ENCODE results near the gene BBS1.
"Not testable (repeated sequence)": the region's sequence is repeated elsewhere in the genome, so short reads cannot be mapped to it uniquely, and the experiment has no call there.

BBS1 gene

DNA sequence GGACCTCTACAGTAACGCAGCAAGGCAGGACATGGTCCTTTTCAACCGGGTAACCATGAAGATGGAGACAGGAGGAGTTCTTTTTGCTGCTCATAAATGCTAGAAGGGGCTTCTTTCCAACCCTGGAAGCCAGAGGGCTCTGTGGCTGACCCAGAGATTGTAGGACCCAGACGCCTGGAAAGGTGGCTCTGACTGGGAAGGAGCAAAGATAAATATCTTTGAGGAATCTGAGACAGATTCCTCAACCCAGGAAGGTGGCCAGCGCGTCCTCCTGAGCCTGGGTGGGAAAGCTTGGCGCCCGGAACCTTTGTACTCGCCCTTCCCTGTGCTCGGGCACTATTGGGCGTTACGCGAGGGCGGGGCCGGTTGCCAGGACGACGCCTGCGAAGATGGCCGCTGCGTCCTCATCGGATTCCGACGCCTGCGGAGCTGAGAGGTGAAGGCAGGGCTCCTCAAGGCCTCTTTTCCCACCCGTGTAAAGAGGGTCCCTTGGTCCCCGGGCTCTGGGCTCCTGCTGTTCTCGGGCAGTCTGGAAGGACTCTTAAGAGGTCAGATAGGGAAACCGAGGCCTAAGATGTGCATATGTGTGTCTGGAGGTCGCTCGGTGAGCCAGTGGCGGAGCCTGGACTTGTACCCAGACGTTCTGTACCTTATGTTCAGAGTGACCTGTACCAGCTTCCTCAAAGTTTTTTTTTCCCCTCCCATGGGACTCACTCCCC, at the start of gene BBS1:
Gene BBS1 (plus strand): TSS at position 365 of the 719 bp plus-strand sequence. CDS start 25 bp downstream, at position 390.
- peak; percentile 88 for DNase-seq (ENCODE audit: low spot score)

GRCh38 chr11:66462010-66462409, 48.4 kb upstream of the BBS1 start:
- DNase-seq (ENCODE audit: low spot score), result no peak

DNA sequence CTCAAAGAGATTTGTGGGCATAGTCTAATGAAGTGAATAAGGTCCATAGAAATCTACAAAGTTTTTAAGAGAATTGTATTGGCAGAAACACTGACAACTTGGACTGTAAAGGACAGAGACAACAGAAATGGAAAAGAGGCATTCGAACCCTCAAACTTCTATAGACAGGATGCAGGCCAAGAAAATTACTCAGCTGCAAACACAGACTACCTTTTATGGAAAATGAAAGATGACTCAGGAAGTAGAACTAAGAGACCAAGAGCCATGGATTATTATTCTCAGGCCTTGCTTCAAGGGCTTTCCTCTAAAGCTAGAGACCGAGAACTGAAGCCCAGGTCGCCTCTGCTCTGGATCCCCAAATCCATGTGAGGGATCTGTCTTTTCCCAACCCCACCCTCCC, 47.5 kb upstream of the BBS1 start:
- DNase-seq (ENCODE audit: low spot score), result no peak

GRCh38 chr11:66464116-66464515, 46.3 kb upstream of the BBS1 start:
- not testable (repeated sequence) for DNase-seq (ENCODE audit: low spot score)

GRCh38 chr11:66464916-66465315, 45.5 kb upstream of the BBS1 start:
- DNase-seq (ENCODE audit: low spot score), result no peak

GRCh38 chr11:66465373-66466224, 44.8 kb upstream of the BBS1 start:
- DNase-seq (ENCODE audit: low spot score), result no peak

DNA sequence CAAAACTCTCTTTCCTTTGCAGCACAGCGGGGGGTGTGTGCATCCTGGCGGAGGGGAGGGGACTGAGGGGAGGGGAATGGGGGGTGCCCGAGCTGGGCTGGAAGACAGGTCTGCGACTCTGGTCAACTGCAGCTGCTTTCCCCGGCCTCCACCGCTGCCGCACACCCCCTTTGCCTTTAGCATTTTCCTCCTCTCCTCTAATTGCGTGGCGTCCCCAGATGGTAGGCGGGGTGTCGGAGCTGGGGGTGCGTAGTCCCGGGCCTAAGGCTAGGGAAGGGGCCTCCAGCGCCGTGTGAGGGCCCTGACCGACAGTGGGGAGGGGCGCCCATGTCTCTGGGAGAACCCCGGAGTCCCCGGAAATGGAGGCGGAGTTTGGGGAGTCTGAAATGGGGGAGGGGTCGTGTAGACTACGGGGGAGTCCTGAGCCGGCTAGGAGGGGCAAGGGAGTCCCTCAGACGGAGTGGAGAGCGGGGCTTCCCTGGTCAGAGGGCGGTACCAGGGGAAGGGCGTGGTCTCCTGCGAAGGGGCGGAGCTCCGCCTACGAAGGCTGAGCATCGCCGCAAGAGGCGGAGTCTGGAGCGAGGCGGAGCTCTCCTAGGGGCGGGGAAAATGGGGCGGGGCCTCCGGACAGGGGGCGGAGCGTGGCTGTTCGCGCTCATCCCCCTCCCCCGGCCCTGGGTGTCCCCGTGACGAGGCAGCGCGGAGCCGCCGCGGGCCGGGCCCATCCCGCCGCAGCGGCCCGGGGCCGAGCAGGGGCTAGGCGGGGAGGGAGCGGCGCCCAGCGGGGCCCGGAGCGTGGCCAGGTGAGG, 44.0 kb upstream of the BBS1 start, which contains the start of gene PELI3:
Gene PELI3 (plus strand): TSS at position 681 of the 809 bp plus-strand sequence. CDS start 1,224 bp downstream, outside the sequence.
- peak; percentile 88 for DNase-seq (ENCODE audit: low spot score)

DNA sequence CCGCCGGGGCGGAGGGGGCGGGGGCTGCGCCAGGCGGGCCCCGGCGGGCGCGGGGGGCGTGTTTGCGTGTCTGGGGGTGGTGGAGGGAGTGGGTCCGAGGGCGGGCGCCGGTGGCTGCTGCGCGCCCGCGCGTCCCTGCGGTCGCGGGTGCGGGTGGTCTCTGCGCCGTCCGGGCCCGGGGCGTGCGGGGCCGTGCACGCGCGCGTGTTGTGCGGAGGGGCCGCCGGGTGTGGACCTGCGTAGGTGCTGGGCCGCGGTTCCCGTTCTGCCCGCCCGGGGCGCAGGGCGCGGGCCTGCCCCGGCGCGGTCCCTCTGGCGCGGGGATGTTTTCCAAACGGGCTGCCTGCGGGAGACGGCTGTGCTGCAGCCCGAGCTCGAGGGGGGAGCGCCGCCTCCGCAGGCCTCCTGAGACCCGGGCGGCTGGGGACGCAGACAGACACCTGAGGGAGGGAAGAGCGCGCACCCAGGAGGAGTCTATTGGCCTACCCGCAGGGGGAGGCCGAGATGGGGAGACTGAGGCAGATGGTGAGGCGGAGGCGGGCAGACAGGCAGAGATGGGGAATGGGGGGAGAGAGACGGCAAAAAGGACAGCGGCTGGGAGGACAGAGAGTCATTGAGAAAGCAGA, 43.3 kb upstream of the BBS1 start:
- DNase-seq (ENCODE audit: low spot score), result no peak

- DNase-seq (ENCODE audit: low spot score), result no peak
These were observed 42.7 kb upstream of the BBS1 start for GRCh38 chr11:66467756-66468155.

DNA sequence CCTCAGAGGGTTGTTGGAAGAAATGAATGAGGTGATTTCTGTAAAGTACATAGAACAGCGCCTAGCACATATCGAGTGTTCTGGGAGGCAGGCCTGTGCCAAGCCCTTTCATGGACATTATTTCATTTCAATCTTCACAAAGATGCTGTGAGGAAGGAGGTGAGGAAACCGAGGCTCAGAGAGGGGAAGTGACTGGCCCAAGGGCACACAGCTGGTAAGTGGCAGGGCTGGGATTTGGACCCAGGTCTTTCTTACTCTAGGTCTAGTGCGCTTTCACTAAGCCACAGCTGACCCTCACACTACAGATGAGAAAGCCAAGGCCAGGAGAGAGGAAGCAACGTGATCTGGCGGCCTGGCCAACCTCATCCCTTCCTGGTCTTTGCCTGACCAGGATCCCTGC, 41.7 kb upstream of the BBS1 start:
- no peak for DNase-seq (ENCODE audit: low spot score)

- DNase-seq (ENCODE audit: low spot score), result no peak
These were observed 41.0 kb upstream of the BBS1 start for GRCh38 chr11:66469441-66469840.

GRCh38 chr11:66470015-66470414, 40.4 kb upstream of the BBS1 start:
- DNase-seq (ENCODE audit: low spot score), result no peak

- no peak for DNase-seq (ENCODE audit: low spot score)
These were observed 39.3 kb upstream of the BBS1 start for GRCh38 chr11:66471142-66471541.

DNA sequence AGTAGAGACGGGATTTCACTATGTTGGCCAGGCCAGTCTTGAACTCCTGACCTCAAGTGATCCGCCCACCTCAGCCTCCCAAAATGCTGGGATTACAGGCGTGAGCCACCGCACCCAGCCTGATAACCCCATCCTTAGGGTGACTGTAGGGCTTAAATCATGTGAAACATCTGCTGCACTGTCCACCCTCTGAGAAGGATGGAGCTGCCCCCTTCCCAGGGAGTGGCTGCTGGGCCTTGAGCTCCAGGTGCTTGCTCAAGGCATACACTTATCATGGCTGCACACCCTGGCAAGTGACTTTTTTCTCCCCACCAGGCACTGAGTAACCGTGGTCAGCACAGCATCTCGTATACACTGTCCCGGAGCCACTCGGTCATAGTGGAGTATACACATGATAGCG, 38.4 kb upstream of the BBS1 start:
- no peak for DNase-seq (ENCODE audit: low spot score)

DNA sequence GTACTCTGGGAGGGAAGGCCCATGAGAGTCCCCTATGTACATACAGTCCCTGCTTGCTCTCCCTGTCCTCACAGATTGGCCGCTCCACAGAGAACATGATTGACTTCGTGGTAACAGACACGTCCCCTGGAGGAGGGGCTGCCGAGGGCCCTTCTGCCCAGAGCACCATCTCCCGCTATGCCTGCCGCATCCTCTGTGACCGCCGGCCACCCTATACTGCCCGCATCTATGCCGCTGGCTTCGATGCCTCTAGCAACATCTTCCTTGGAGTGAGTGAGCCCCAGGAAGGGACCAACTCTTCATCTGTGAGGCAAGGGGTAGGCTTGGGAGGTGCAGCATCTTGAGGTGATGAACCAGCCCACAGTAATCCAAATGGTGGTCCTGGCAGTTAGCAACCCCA, 37.3 kb upstream of the BBS1 start:
- no peak for DNase-seq (ENCODE audit: low spot score)

DNA sequence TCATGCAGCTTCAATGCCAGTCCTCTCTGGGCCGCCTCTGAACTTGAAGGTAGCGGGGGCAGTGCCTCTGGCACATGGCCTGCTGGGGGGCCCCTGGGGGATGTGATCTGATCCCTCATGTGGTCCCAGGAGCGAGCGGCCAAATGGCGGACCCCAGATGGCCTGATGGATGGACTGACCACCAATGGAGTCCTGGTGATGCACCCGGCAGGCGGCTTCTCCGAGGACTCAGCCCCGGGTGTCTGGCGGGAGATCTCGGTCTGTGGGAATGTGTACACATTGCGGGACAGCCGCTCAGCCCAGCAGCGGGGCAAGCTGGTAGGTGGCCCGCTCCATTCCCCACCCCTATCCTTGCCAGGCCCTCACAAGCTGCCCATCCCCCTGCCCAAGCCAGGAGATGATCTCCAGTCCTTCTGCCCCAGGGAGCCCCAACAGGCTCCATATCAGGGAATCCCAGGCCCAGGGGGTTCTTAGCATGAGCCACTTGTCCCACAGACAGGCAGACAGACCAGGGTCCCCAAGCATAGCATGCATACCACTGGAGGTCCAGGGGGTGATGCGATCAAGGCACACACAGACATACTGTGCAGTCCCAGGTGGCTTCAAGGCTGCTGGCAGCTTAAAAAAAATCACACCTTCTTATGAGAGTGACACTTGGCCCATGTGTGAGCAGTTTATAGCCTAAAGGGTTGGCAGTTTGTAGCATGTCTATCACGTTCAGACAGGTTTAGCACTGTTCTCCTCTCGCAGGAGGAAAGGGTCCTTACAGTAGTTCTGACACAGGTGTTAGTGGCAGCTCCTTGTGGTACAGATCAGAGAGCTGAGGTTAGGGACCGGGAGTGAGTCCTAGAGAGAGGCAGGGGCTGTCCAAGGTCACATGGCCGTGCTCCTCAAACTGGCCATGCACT, 36.6 kb upstream of the BBS1 start:
- DNase-seq (ENCODE audit: low spot score), result no peak

GRCh38 chr11:66475349-66476172, 34.9 kb upstream of the BBS1 start:
- DNase-seq (ENCODE audit: low spot score), result no peak

DNA sequence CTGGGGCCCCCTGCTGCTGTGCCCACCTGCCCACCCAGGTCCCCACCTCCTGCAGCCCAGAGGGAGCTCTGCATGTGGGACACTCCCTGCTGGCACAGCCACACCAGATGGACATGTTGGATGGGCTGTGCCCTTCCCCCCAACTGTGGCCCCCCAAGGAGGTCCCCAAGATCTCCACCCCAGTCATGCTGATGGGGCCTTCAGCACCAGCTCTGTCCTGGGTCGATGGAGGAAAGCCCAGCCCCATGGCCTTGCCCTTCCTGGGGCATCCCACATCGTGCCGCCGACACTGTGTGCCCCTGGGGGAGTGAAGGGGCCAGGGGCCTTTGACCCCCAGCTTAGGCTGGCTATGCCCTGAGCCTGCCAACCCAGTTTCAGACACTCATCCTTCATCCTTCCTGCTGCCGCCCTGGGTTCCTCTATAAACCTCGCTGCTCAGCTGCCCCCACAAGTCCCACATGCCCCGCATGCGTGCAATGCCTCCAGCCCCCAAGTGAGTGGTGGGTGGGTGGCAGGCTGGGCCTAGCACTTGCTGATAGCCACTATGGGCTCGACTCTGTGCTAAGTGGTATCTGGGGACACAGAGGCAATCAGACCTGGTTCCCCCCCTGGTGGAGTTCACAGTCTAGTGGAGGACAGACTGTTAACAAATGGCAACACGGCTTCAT, 34.1 kb upstream of the BBS1 start:
- DNase-seq (ENCODE audit: low spot score), result no peak

DNA sequence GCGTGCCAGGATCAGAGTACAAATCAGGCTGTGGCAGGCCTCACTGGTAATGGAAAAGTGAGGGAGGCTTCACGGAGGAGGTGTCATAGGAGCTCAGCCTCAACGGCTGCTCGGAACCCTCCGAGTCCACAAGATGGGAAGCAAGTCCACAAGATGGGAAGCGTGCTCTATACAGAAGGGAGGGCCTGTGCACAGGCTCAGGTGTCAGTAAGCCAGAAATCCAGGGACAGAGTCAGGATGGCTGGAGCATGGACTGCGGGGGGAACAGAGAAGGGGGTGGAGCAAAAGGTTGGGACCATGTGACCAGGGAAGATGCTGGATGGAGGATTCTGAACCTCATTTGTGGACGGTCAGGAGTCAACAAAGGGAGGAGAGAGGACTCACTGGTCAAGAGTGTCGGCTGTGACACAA, 33.6 kb upstream of the BBS1 start:
- no peak for DNase-seq (ENCODE audit: low spot score)

Data from hematopoietic multipotent progenitor cell treated with erythropoietin and hydrocortisone succinate and interleukin-3 and kit ligand, for 17 days (in vitro differentiated cells).